Breast epithelium (tissue), 3 donors: Measurements from ENCODE around the gene CBR3.

ENCODE experiments used
- CTCF ChIP-seq, 3 donors: fragments of 450-650 bp; IDR thresholded peaks; one replicate each; pipeline ENCODE4 v1.5.1; 2016 to 2017; ENCODE audit warnings: antibody characterized with exemption in 3 of 3, mild to moderate bottlenecking in 3 of 3, moderate library complexity in 3 of 3
- POLR2A ChIP-seq: fragments of 450-650 bp; IDR thresholded peaks from one replicate; pipeline ENCODE4 v1.6.1; 2016; ENCODE audit warnings: antibody characterized with exemption, mild to moderate bottlenecking, moderate library complexity
- POLR2AphosphoS5 ChIP-seq, 3 donors: sonication (generic); formaldehyde crosslinking; IDR thresholded peaks; one replicate each; pipeline ENCODE4 v1.6.1; 2017; ENCODE audit warnings: antibody characterized with exemption in 3 of 3

GRCh38 chr21:36145259-36145658, 10.4 kb downstream of the CBR3 start:
- TF ChIP-seq CTCF (IDR thresholded peaks at IDR 0.05): no peak
- no peak for TF ChIP-seq POLR2A
- no peak for TF ChIP-seq POLR2AphosphoS5 (IDR thresholded peaks at IDR 0.05)
